GM19397 (cell line): ENCODE measurements around the gene ZNF146.
"Not testable (repeated sequence)": the region's sequence is repeated elsewhere in the genome, so short reads cannot be mapped to it uniquely, and the experiment has no call there.

Source experiments
- ATAC-seq: cut with Tn5 transposase; IDR thresholded peaks from one replicate; pipeline ENCODE4 v1.9.1; 2021; ENCODE audit warnings: mild to moderate bottlenecking, moderate library complexity; ENCODE audit not compliant: unreplicated experiment

Gene ZNF146

GRCh38 chr19:36269295-36269694, 54.4 kb downstream of the ZNF146 start:
- ATAC-seq, result not testable (repeated sequence)
